SJSA1 (cell line): ENCODE results near the gene GRIK3. TPM values are rescaled to one million over a fixed set of nuclear protein-coding genes. Genes with fewer than 3 reads are reported as not detected.
"Not testable (repeated sequence)": the region's sequence is repeated elsewhere in the genome, so short reads cannot be mapped to it uniquely, and the experiment has no call there.

Experiments used
- DNase-seq, 2 experiments: peaks; one replicate each; pipeline ENCODE4 v3.0.0-alpha.2; 2015 to 2020; ENCODE audit warnings: low spot score in 2 of 2, low read depth in 1 of 2
- H3K27ac ChIP-seq: fragments of 250-450 bp; sonication (Bioruptor Pico); 2 replicates; pipeline ENCODE4 v1.5.1; 2020; ENCODE audit warnings: mild to moderate bottlenecking, moderate library complexity
- H3K27me3 ChIP-seq: fragments of 250-450 bp; sonication (Bioruptor Pico); replicated peaks from 2 replicates; pipeline ENCODE4 v1.5.1; 2020; ENCODE audit warnings: mild to moderate bottlenecking, moderate library complexity
- H3K36me3 ChIP-seq: fragments of 250-450 bp; sonication (Bioruptor Pico); 2 replicates; pipeline ENCODE4 v1.5.1; 2020; ENCODE audit warnings: mild to moderate bottlenecking
- H3K4me1 ChIP-seq: fragments of 250-450 bp; sonication (Bioruptor Pico); replicated peaks from 2 replicates; pipeline ENCODE4 v1.6.1; 2021; ENCODE audit warnings: mild to moderate bottlenecking
- H3K4me3 ChIP-seq: fragments of 250-450 bp; sonication (Bioruptor Pico); 2 replicates; pipeline ENCODE4 v1.5.1; 2020; ENCODE audit warnings: mild to moderate bottlenecking
- H3K9me3 ChIP-seq: fragments of 250-450 bp; sonication (Bioruptor Pico); replicated peaks from 2 replicates; pipeline ENCODE4 v1.5.1; 2020; ENCODE audit warnings: mild to moderate bottlenecking
- total RNA-seq: library from RNA; depleted of rRNA; stranded (reverse); fragments of >200 nt; shearing (Covaris generic); gene quantifications from 2 replicates; pipeline ENCODE4 v1.2.3, GENCODE V29; 2014

The GRIK3 gene
- total RNA-seq, 1 experiment from 2014 or later = not detected

DNA sequence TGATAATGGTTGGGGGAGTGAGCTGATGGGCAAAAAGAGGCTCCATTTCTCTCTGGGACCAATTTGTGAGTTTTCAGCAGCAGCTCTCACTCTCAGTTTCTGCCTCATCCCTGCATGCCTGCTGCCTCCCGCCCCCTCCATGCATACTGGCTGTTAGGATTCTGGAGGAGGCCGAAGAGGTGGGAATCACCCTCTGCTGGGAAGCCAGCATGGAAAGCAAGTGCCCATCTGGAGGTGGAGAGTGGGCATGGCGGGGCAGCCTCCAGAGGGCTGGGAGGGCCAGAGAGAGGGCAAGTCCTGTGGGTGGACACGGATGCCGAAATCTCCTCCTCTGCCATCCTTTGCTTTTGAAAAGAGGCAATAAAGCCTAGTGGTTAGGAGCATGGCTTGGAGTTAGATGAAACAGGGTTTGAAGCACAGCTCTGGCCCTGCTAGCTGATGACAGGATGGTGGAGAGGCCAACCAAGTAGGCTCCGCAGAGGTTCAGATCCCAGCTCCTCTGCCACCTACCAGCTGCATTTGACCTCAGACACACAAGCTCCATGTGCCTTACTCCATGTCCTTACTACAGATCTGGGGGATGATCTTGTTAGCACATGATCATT is 113.4 kb downstream of the GRIK3 start:
- peak in 1 of 2 experiments; percentile 29 for DNase-seq
- no peaks in the 10 kb centered on the region for H3K9me3 ChIP-seq
- no peaks in the 10 kb centered on the region for H3K36me3 ChIP-seq
- H3K27me3 ChIP-seq = no peaks in the 10 kb centered on the region
- H3K4me1 ChIP-seq = no peaks in the 10 kb centered on the region
- H3K4me3 ChIP-seq = no peak overlapping the region
- no peak overlapping the region for H3K27ac ChIP-seq

DNA sequence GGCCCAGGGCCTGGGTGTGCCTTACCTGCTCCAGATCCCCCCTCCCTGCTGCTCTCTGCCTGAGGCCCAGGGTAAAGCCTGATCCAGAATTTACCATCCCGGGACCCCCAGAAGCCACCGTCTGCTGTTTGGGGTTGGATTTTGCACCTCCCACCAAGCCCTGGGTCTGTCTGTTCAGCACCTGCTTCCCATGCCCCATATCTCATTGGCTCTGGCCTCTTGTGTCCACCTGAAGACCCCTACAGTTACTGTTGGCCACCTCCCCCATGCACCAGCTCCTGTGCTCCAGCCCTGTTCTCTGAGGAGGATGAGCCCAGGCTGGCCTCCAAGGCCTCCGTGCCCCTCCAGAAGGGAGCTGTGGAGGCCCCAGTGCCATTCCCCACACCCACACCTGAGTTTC is 113.9 kb downstream of the GRIK3 start:
- Histone ChIP-seq H3K27ac (no peak overlapping the region), H3K4me3 (no peak overlapping the region), H3K36me3 (no peaks in the 10 kb centered on the region), H3K4me1 (no peaks in the 10 kb centered on the region), H3K9me3 (no peaks in the 10 kb centered on the region), H3K27me3 (no peaks in the 10 kb centered on the region)
- DNase-seq = peak in 1 of 2 experiments; percentile 29

DNA sequence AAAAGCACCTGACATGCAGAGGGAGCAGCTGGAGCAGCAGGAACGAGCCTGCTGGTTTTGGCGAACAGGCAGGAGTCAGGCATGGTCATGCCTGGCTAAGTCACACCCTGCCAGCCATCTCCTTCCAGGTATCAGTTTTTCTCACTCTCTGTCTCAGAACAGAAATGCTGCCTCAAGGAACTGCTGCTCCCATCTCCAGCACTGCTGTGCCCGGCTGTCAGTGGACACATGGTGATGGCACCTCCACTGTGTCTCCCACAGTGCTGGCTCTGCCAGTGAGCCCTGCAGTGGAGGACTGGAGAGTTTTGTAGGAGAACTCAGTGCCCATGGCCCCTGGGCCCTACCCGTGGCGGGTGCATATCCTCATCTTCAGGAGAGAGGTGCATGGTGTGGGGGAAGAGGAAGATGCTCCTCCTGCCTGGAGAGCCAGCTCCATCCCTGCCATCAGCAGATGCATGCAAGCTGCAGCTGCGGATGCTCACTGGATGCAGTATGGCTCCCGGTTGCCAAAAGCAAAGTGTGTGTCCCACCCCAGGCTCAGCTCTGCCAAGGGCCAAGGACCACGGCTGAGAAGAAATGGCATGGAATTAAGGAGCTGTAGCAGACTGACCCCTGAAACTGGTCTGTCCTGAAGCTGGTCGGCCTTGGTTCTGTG is 114.7 kb downstream of the GRIK3 start:
- no peak overlapping the region for H3K4me3 ChIP-seq
- DNase-seq = peak in 1 of 2 experiments; percentile 28
- no peaks in the 10 kb centered on the region for H3K27me3 ChIP-seq
- no peaks in the 10 kb centered on the region for H3K36me3 ChIP-seq
- no peaks in the 10 kb centered on the region for H3K4me1 ChIP-seq
- H3K27ac ChIP-seq = no peak overlapping the region
- no peaks in the 10 kb centered on the region for H3K9me3 ChIP-seq

DNA sequence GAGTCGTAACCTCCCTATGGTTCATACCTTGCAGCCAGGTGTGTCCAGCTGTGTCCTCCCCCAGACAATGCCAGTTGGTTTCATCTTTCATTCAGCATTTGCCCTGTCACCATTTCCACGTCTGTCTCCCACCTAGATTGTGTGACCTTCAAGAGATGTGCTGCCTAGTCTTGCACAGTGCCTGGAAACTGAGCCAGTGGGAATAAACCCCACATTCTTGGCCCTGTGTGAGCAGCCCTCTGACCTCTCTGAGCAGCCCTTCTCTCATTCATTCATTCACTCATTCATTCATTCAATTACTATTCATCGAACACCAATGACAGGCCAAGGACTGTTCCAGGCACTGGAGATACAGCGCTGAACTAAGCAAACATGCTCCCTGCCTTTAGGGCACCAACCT is 115.7 kb downstream of the GRIK3 start:
- Histone ChIP-seq H3K27ac (no peak overlapping the region), H3K36me3 (no peaks in the 10 kb centered on the region), H3K9me3 (no peaks in the 10 kb centered on the region), H3K4me3 (no peak overlapping the region), H3K27me3 (no peaks in the 10 kb centered on the region), H3K4me1 (no peaks in the 10 kb centered on the region)
- DNase-seq = no peak

DNA sequence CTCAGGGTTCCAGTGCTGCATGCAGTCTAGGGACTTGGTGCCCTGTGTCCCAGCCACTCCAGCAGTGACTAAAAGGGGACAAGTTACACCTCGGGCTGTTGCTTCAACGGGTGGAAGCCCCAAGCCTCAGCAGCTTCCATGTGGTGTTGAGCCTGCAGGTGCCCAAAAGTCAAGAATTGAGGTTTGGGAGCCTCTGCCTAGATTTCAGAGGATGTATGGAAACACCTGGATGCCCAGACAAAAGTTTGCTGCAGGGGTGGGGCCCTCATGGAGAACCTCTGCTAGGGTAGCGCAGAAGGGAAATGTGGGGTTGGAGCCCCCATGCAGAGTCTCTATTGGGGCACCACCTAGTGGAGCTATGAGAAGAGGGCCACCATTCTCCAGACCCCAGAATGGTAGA is 117.8 kb downstream of the GRIK3 start:
- H3K27me3 ChIP-seq, H3K27ac ChIP-seq, H3K36me3 ChIP-seq, H3K4me1 ChIP-seq, DNase-seq, H3K4me3 ChIP-seq, H3K9me3 ChIP-seq: not testable (repeated sequence)

DNA sequence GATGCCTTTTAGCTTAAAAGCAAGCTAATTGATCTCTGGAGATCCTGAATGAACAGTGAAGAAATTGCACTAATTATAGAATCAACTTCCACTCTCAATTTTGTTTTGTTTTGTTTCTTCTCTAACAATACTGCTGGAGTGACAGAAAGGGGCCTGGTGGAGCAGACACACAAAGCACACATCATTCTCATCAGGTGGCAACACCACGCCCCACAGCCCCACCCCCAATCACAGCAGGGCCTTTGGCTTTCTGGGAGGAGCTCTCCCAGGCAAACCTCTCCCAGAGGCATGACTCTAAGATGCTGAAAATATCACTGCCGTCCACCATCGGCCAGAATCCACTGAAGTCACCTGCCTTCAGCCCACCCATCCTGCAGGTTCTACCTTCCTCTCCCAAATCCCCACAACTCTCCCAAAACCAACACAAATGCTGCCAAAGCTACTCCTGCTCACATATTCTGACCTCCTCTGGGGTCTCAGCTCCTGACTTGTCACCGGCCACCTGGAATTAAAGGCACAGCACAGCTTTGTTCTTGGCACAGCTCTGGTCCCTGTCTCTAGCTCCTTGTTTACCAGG is 120.7 kb downstream of the GRIK3 start:
- no peaks in the 10 kb centered on the region for H3K36me3 ChIP-seq
- no peaks in the 10 kb centered on the region for H3K4me1 ChIP-seq
- H3K27ac ChIP-seq = no peak overlapping the region
- H3K9me3 ChIP-seq = no peaks in the 10 kb centered on the region
- DNase-seq = no peak
- H3K27me3 ChIP-seq = no peaks in the 10 kb centered on the region
- H3K4me3 ChIP-seq = no peak overlapping the region

DNA sequence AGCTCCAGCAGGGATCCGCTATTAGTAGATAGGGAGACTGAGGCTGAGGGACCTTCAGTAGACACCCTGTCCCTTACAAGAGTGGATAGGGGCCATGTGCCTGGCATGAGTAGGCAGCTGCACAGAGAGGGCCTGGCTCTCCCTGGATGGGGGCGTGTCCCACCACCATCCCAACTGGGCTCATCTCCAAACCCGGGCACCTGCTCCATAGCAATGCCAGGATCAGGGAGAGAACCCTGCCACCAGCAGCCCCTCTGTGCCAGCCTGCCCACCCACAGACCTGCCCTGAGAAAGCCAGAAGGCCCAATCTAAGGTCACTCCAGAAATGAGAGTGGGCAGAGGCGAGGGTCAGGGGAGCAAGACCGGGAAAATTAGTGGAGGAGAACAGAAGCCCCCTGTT is 121.3 kb downstream of the GRIK3 start:
- Histone ChIP-seq H3K4me1 (no peaks in the 10 kb centered on the region), H3K4me3 (no peak overlapping the region), H3K9me3 (no peaks in the 10 kb centered on the region), H3K36me3 (no peaks in the 10 kb centered on the region), H3K27ac (no peak overlapping the region), H3K27me3 (no peaks in the 10 kb centered on the region)
- DNase-seq = no peak

DNA sequence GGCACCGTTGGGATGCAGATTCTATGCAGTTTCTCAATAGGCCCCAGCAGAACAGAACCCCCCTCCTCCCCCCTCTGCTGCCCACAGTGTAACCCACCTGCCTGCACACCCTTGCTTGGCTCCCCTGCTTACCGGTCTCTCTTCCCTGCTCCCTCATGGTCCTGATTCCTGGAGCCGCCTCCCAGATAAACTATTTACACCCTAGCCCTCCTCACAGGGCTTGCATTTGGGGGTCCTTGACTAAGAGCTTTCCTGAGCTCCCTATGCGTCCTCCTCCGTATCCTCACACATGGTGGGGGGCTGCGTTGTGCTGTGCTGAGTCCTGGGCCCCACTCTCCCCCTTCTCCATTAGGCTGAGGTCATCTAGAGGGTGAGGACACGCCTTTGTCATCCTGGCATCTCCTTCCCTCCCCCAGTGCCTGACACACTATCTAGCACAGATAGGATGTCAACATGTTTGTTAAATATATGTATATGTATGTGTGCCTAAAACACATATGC is 121.9 kb downstream of the GRIK3 start:
- no peak overlapping the region for H3K27ac ChIP-seq
- no peaks in the 10 kb centered on the region for H3K9me3 ChIP-seq
- no peaks in the 10 kb centered on the region for H3K27me3 ChIP-seq
- H3K4me1 ChIP-seq = no peaks in the 10 kb centered on the region
- H3K4me3 ChIP-seq = no peak overlapping the region
- DNase-seq = no peak
- H3K36me3 ChIP-seq = no peaks in the 10 kb centered on the region

DNA sequence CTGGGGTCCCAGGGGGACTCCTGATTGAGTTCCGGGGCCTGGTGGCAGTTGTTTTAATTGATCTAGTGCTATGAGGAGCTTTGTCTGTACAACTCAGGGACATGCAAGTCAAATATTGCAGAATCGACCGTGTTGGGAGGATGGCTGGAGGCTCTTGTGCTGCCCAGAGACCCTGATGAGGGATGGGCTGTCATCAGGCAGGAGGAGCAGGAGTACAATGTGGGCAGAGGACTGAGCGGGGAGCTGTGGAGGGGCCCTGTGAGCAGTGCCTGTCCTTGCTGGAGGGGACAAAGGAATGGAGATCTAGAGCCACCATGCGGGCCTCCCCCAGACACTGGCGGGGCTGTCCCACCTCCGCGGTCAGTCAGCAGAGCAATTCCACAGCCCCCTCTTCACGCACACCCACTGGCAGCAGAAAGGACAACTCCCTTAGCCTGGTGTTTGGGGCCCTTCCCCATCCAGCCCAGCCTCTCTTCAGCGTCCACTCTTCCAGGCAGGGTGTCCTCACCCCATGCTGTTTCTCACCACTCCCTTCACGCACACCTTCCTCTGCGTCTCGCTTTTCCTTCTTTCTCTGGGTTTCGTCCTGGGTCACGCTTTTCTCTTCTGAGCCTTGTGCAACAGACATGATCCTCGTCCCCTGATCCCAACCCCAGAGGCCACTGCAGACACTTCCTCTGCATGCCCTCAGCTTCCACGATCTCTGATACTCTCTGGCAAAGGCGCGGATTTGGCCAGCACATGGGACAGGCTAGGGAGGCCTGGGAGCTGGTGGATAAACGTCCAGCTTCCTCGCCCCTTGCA is 122.6 kb downstream of the GRIK3 start:
- Histone ChIP-seq H3K9me3 (no peaks in the 10 kb centered on the region), H3K27ac (no peak overlapping the region), H3K4me1 (no peaks in the 10 kb centered on the region), H3K4me3 (no peak overlapping the region), H3K27me3 (no peaks in the 10 kb centered on the region), H3K36me3 (no peaks in the 10 kb centered on the region)
- no peak for DNase-seq

DNA sequence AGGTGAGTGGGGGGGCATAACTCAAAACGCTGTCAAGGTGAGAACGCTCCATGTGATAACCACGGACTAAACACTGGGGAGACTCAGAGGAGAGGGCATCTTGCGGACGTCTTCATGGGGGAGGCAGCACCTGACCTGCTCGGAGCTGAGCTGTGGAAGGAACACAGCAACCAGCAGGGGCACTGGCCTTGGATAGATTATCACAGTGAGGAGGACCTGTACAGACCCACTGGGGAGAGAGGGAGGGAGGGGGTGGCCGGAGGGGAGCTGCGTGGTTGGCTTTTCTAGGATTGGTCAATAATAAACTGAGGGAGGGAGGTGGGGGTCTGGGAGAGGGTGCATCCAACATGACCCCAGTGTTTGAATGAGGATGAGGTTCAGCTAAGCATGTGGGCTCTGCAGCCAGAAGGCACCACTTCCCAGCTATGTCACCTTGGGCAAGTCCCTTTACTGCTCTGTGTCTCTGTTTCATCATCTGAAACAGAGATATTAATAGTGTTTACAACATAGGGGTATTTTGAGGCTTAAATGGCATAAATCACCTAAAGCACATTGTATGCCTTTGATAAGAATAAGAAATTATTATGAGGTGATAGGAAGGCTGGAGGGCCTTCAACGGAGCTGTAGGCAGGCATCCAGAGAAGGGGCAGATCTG is 123.3 kb downstream of the GRIK3 start:
- Histone ChIP-seq H3K9me3 (no peaks in the 10 kb centered on the region), H3K36me3 (no peaks in the 10 kb centered on the region), H3K27ac (no peak overlapping the region), H3K4me1 (no peaks in the 10 kb centered on the region), H3K27me3 (no peaks in the 10 kb centered on the region), H3K4me3 (no peak overlapping the region)
- DNase-seq = no peak

DNA sequence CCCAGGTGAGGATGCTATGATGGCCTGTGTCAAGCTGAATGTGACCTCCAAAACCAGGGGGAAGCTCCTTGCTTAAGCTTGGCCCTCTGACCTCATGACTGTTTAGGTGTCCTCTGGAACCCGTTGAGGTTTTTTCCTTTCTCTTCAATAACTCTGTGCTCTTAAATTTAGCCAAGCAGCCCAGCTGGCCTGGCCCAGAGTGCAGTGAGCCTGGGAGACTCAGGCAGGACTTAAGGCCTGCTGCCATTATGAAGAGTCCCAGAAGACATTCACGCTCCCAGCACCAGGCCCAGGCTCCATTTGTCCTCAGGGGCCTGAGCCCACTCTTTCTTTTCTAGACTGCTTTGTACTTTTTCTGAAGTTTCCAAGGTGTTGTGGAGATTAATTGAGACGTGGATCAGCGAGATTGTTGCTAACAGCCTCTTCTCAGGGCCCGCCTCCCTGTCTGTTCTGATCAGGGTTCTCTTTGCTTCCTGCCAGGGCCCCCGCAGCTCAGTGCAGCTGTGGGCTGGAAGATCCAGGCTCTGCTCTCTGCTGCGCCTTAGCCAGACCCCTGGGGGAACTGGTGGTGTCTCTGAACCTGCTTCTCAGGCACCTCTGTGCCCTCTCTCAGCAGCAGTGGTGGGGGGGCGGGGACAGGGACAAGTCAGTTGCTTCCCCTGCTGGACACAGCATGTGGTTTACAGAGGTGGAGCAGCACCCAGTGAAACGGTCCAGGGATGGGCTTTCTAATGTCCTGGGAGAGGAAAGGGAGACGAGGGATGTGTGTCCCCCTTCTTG is 124.2 kb downstream of the GRIK3 start:
- no peak overlapping the region for H3K27ac ChIP-seq
- H3K27me3 ChIP-seq = no peaks in the 10 kb centered on the region
- no peaks in the 10 kb centered on the region for H3K36me3 ChIP-seq
- DNase-seq = no peak
- no peaks in the 10 kb centered on the region for H3K9me3 ChIP-seq
- H3K4me1 ChIP-seq = no peaks in the 10 kb centered on the region
- H3K4me3 ChIP-seq = no peak overlapping the region

DNA sequence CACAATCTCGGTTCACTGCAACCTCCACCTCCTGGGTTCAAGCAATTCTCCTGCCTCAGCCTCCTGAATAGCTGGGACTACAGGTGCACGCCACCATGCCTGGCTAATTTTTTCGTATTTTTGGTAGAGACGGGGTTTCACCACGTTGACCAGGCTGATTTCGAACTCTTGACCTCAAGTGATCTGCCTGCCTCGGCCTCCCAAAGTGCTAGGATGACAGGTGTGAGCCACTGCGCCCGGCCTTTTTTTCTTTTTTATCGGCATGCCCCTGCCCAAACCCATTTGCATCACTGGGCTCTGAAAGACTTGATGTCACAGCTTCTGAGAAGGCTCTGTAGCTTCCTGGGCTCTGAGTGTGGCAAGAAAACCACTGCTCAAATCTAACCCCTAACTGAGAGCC is 125.0 kb downstream of the GRIK3 start:
- not testable (repeated sequence) for H3K4me1 ChIP-seq, DNase-seq, H3K9me3 ChIP-seq, H3K27me3 ChIP-seq, H3K36me3 ChIP-seq, H3K27ac ChIP-seq, H3K4me3 ChIP-seq

DNA sequence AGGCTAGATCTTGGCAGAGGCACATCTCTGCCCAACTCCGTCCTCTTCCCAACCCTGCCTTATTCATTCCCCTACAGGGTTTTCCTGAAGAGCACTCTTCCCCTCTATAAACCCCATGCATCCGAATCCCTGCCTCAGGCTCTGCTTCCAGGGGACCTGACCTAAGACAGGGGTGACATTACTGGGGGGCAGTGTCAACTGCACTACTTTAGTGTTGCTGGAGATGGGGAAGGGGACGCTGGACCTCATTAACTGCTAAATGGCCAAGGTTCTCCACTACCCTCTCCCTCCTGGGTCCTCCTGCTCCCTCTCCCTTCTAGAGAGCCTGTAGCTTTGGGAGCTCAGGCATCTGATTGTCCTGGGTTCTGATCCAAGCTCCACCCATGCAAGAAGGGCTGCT is 126.2 kb downstream of the GRIK3 start:
- Histone ChIP-seq H3K4me3 (no peak overlapping the region), H3K27me3 (no peaks in the 10 kb centered on the region), H3K4me1 (no peaks in the 10 kb centered on the region), H3K36me3 (no peaks in the 10 kb centered on the region), H3K9me3 (no peaks in the 10 kb centered on the region), H3K27ac (no peak overlapping the region)
- no peak for DNase-seq
